Upper lobe of right lung (tissue), 1 donor: ENCODE measurements around the gene APLF. TPM values are rescaled to one million over a fixed set of nuclear protein-coding genes. Genes with fewer than 3 reads are reported as not detected.

ENCODE experiments used
- ATAC-seq: fragments of 200-7000 bp; cut with Tn5 transposase; one replicate; pipeline ENCODE4 v1.9.1; 2020; ENCODE audit warnings: mild to moderate bottlenecking, moderate library complexity
- DNase-seq: peaks from one replicate; pipeline ENCODE4 v3.0.0-alpha.2; 2020
- H3K27ac ChIP-seq: fragments of 200-600 bp; one replicate; pipeline ENCODE4 v1.8.0; 2022
- H3K27me3 ChIP-seq: fragments of 200-600 bp; one replicate; pipeline ENCODE4 v1.8.0; 2022; ENCODE audit warnings: mild to moderate bottlenecking
- H3K36me3 ChIP-seq: fragments of 200-600 bp; one replicate; pipeline ENCODE4 v1.8.0; 2022
- H3K4me1 ChIP-seq: fragments of 200-600 bp; one replicate; pipeline ENCODE4 v1.8.0; 2022
- H3K4me3 ChIP-seq: fragments of 200-600 bp; one replicate; pipeline ENCODE4 v1.8.0; 2022; ENCODE audit warnings: mild to moderate bottlenecking
- H3K9me3 ChIP-seq: fragments of 200-600 bp; one replicate; pipeline ENCODE4 v1.8.0; 2022
- CTCF ChIP-seq: fragments of 200-600 bp; IDR thresholded peaks from one replicate; pipeline ENCODE4 v1.8.0; 2022; ENCODE audit warnings: antibody characterized with exemption
- intact Hi-C: fragments of 100-400 bp; cut with DNase I; formaldehyde crosslinking; loops from one replicate; pipeline ENCODE4 v1.11.0; 2022
- total RNA-seq: library from RNA; stranded (reverse); fragmentation: NEBNext Ultra II Directional; extraction: Animal tissue kit (Norgen Biotek cat#: 25700); gene quantifications from one replicate; pipeline ENCODE4 v1.2.1, GENCODE V29; 2021
- donor health status: DM: no; HTN: yes; CAD: no; lungs with severe emphysema.

APLF gene
- total RNA-seq, 1 donor from 2014 or later: 6.8 TPM

- H3K4me1 ChIP-seq: no peaks in the 10 kb centered on the region
- intact Hi-C loops: no loop called here
- no peak for TF ChIP-seq CTCF
- H3K4me3 ChIP-seq: no peak overlapping the region
- no peak for DNase-seq
- no peaks in the 10 kb centered on the region for H3K27me3 ChIP-seq
- H3K27ac ChIP-seq: no peak overlapping the region
- H3K36me3 ChIP-seq: no peaks in the 10 kb centered on the region
- ATAC-seq: no peak
- no peaks in the 10 kb centered on the region for H3K9me3 ChIP-seq
These were observed 31.7 kb downstream of the APLF start for GRCh38 chr2:68499133-68499532.

DNA sequence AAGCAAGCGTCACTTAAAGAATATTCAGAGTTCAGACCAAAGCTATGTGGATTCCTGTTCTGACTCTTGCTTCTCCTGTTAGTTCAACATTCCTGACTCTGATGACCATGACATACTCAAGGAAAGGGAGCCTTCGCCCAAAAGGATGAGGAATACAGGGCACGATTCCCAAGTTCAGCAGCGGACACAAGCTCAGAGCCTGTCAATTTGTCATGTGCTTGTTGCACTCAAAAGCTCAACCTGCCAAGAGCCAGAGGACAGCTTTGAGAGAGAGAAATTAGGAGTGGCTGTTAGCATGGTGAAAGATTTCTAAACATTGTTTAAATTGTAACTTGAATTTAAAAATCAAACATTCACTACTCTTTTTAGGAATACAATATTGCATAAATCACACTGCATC is 33.3 kb downstream of the APLF start:
- H3K4me3 ChIP-seq: no peak overlapping the region
- H3K9me3 ChIP-seq: no peaks in the 10 kb centered on the region
- H3K4me1 ChIP-seq: no peaks in the 10 kb centered on the region
- no peaks in the 10 kb centered on the region for H3K36me3 ChIP-seq
- no peak overlapping the region for H3K27ac ChIP-seq
- intact Hi-C loops: no loop called here
- no peak for TF ChIP-seq CTCF
- ATAC-seq: no peak
- no peaks in the 10 kb centered on the region for H3K27me3 ChIP-seq
- DNase-seq: no peak

DNA sequence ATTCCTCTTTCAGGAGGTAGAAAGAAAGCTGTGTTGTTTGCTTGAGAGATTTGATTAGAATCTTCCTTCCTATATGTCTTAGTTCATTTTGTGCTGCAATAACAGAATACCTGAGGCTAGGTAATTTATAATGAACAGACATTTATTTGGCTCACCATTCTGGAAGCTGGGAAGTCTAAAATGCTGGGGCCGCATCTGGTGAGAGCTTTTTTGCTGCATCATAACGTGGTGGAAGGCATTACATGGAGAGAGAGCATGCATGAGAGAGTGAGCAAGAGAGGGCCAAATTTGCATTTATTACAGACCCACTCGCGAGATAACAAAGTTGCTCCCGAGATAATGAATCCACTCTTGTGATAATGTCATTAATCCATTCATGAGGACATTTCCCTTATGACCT is 34.4 kb downstream of the APLF start:
- no peaks in the 10 kb centered on the region for H3K9me3 ChIP-seq
- intact Hi-C loops: no loop called here
- H3K27ac ChIP-seq: no peak overlapping the region
- DNase-seq: no peak
- no peak for ATAC-seq
- H3K36me3 ChIP-seq: no peaks in the 10 kb centered on the region
- TF ChIP-seq CTCF: no peak
- no peaks in the 10 kb centered on the region for H3K4me1 ChIP-seq
- H3K4me3 ChIP-seq: no peak overlapping the region
- H3K27me3 ChIP-seq: no peaks in the 10 kb centered on the region

GRCh38 chr2:68505603-68506159 is 38.3 kb downstream of the APLF start:
- H3K36me3 ChIP-seq: no peaks in the 10 kb centered on the region
- no peaks in the 10 kb centered on the region for H3K27me3 ChIP-seq
- H3K4me1 ChIP-seq: no peaks in the 10 kb centered on the region
- ATAC-seq: no peak
- H3K4me3 ChIP-seq: no peak overlapping the region
- DNase-seq: no peak
- no peak overlapping the region for H3K27ac ChIP-seq
- intact Hi-C loops: no loop called here
- no peak for TF ChIP-seq CTCF
- H3K9me3 ChIP-seq: no peaks in the 10 kb centered on the region

GRCh38 chr2:68506170-68506569 is 38.8 kb downstream of the APLF start:
- Histone ChIP-seq H3K4me3 (no peak overlapping the region), H3K27me3 (no peaks in the 10 kb centered on the region), H3K4me1 (no peaks in the 10 kb centered on the region), H3K9me3 (no peaks in the 10 kb centered on the region), H3K27ac (no peak overlapping the region), H3K36me3 (no peaks in the 10 kb centered on the region)
- TF ChIP-seq CTCF: no peak
- intact Hi-C loops: no loop called here
- DNase-seq (no peak), ATAC-seq (no peak)

DNA sequence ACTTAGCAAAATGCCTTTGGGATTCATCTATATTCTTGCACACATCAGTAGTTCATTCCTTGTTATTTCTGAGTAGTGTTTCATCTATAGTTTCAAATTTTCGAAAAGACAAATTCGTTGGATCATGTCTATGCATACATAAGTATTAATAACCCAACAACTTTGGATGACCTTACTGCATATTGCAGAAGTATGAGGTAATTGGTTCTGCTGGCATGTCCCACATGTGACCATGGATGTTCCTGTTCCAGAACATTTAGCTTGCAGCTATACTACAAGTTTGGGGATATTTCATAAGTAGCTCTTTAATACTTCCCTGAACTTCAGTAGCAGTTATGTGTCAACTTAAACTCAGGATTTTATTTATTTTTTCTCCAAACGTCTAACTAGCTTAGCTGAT is 44.9 kb downstream of the APLF start:
- intact Hi-C loops: no loop called here
- no peak for TF ChIP-seq CTCF
- no peak overlapping the region for H3K4me3 ChIP-seq
- no peaks in the 10 kb centered on the region for H3K36me3 ChIP-seq
- DNase-seq (no peak), ATAC-seq (peak; percentile 75)
- H3K4me1 ChIP-seq: no peaks in the 10 kb centered on the region
- no peaks in the 10 kb centered on the region for H3K9me3 ChIP-seq
- no peak overlapping the region for H3K27ac ChIP-seq
- H3K27me3 ChIP-seq: no peaks in the 10 kb centered on the region
